ENCODE results near the gene AFF3. TPM values are rescaled to one million over a fixed set of nuclear protein-coding genes. Genes with fewer than 3 reads are reported as not detected.

The AFF3 gene
- total and polyA plus RNA-seq, 8 donors: 1.4 to 78.8 (median 14.7) TPM

GRCh38 chr2:100052650-100053049 is 89.7 kb downstream of the AFF3 start:
- peak; percentile 77 to 81 for DNase-seq
- TF ChIP-seq POLR2AphosphoS5 (IDR thresholded peaks at IDR 0.05) (peak in 2 of 3 donors; percentile 6 to 58), CTCF (IDR thresholded peaks at IDR 0.05) (no peak), EP300 (IDR thresholded peaks at IDR 0.05) (no peak)
- Histone ChIP-seq H3K4me1 (peaks cover 0 to 30% (median 16%) of the 10 kb centered on the region in 4 donors), H3K9me3 (no peaks in the 10 kb centered on the region), H3K36me3 (no peaks in the 10 kb centered on the region), H3K4me3 (no peak overlapping the region), H3K27me3 (no peaks in the 10 kb centered on the region), H3K27ac (peak overlapping the region in 4 of 5 donors; percentile 3 to 25 (median 12))
- 27 to 57% (median 37%) methylated on average over 4 of the region's 4 CpGs for WGBS, 5 donors
- intact Hi-C loops (cut with DNase I; ENCODE audit: low total_unique reads): no loop called here

- Histone ChIP-seq H3K4me3 (no peak overlapping the region), H3K9me3 (no peaks in the 10 kb centered on the region), H3K27me3 (no peaks in the 10 kb centered on the region), H3K27ac (no peak overlapping the region), H3K4me1 (peaks cover 0 to 33% (median 19%) of the 10 kb centered on the region in 4 donors), H3K36me3 (no peaks in the 10 kb centered on the region)
- no peak for DNase-seq
- intact Hi-C loops (cut with DNase I; ENCODE audit: low total_unique reads): no loop called here
- WGBS, 5 donors: 92 to 97% (median 95%) methylated on average over 5 of the region's 5 CpGs
- TF ChIP-seq EP300 (IDR thresholded peaks at IDR 0.05) (no peak), POLR2A (IDR thresholded peaks at IDR 0.05) (no peak), CTCF (IDR thresholded peaks at IDR 0.05) (no peak), POLR2AphosphoS5 (IDR thresholded peaks at IDR 0.05) (no peak)
These were observed 91.1 kb downstream of the AFF3 start for GRCh38 chr2:100051253-100051652.

GRCh38 chr2:100050685-100051084 is 91.7 kb downstream of the AFF3 start:
- 80 to 95% (median 85%) methylated on average over 6 of the region's 6 CpGs for WGBS, 5 donors
- DNase-seq: no peak

More at GRCh38 chr2:100050685-100051084, 91.7 kb downstream of the AFF3 start:
- no peaks in the 10 kb centered on the region for H3K9me3 ChIP-seq
- no peak overlapping the region for H3K4me3 ChIP-seq
- H3K4me1 ChIP-seq: peaks cover 0 to 38% (median 19%) of the 10 kb centered on the region in 4 donors
- no peaks in the 10 kb centered on the region for H3K36me3 ChIP-seq
- intact Hi-C loops (cut with DNase I; ENCODE audit: low total_unique reads): no loop called here
- no peak for TF ChIP-seq CTCF (IDR thresholded peaks at IDR 0.05)
- no peak for TF ChIP-seq POLR2AphosphoS5 (IDR thresholded peaks at IDR 0.05)
- no peak for TF ChIP-seq EP300 (IDR thresholded peaks at IDR 0.05)
- TF ChIP-seq POLR2A (IDR thresholded peaks at IDR 0.05): no peak
- H3K27ac ChIP-seq: no peak overlapping the region
- no peaks in the 10 kb centered on the region for H3K27me3 ChIP-seq

Measured in stomach (tissue), 9 donors.